ENCODE data around the gene SEC14L1. TPM values are rescaled to one million over a fixed set of nuclear protein-coding genes. Genes with fewer than 3 reads are reported as not detected.

The SEC14L1 gene
- polyA plus RNA-seq, 1 donor, result 71.5 TPM

- DNase-seq (ENCODE audit: low read depth), result no peak
These were observed 124.0 kb downstream of the SEC14L1 start for GRCh38 chr17:77264617-77265230.

- DNase-seq (ENCODE audit: low read depth), result no peak
These were observed 125.4 kb downstream of the SEC14L1 start for GRCh38 chr17:77266213-77266612.

All from forelimb muscle (tissue), 1 donor.